Ishikawa (cell line): Measurements from ENCODE around the gene UBE2Q2.
A peak's percentile ranks its signal among the peaks of the same experiment; 100 is the strongest.

Experiments used
- CEBPB ChIP-seq: IDR thresholded peaks from 2 replicates; pipeline ENCODE4 v1.6.1; 2012
- CREB1 ChIP-seq: IDR thresholded peaks from 2 replicates; pipeline ENCODE4 v1.6.1; 2012; ENCODE audit warnings: low read depth
- EGR1 ChIP-seq: IDR thresholded peaks from 2 replicates; pipeline ENCODE4 v1.6.1; 2012
- EP300 ChIP-seq: IDR thresholded peaks from 2 replicates; pipeline ENCODE4 v1.6.1; 2012; ENCODE audit warnings: borderline replicate concordance
- FOXM1 ChIP-seq: IDR thresholded peaks from 2 replicates; pipeline ENCODE4 v1.6.1; 2012; ENCODE audit warnings: low read depth, borderline replicate concordance
- MAX ChIP-seq: IDR thresholded peaks from 2 replicates; pipeline ENCODE4 v1.6.1; 2012
- NFIC ChIP-seq: IDR thresholded peaks from 2 replicates; pipeline ENCODE4 v1.6.1; 2012
- RAD21 ChIP-seq: IDR thresholded peaks from 2 replicates; pipeline ENCODE4 v1.6.1; 2012; ENCODE audit warnings: low read depth
- TAF1 ChIP-seq: IDR thresholded peaks from 2 replicates; pipeline ENCODE4 v1.6.1; 2012; ENCODE audit warnings: low read depth, mild to moderate bottlenecking
- TCF12 ChIP-seq: IDR thresholded peaks from 2 replicates; pipeline ENCODE4 v1.6.1; 2012; ENCODE audit warnings: low read depth
- TEAD4 ChIP-seq: IDR thresholded peaks from 2 replicates; pipeline ENCODE4 v1.6.1; 2012
- YY1 ChIP-seq: IDR thresholded peaks from 2 replicates; pipeline ENCODE4 v1.6.1; 2012; ENCODE audit warnings: low read depth
- ZBTB7A ChIP-seq: IDR thresholded peaks from 2 replicates; pipeline ENCODE4 v1.6.1; 2012; ENCODE audit warnings: low read depth
- TF ChIP-seq, protein P1 (sequence below): IDR thresholded peaks from 2 replicates; pipeline ENCODE4 v1.6.1; 2012
- TF ChIP-seq, protein P2 (sequence below): IDR thresholded peaks from 2 replicates; pipeline ENCODE4 v1.6.1; 2012; ENCODE audit warnings: low read depth, mild to moderate bottlenecking

The UBE2Q2 gene

DNA sequence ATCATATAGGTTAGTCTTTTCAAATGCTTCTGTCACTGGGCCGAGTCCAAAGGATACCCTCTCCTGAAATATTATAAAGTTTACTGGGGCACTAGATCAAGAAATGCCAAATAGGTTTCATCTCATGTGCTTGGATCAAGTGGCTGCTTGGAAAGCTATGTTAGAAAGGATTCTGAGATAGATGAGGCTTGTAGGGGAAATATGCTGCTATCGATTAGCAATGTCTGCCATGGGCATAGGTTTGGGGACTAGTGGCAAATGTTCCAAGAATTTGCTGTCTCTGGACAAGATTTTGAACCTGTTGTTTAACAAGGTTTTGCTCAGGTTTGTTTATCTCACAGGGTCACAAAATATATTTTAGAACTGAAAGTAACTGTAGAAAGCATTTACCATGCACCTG lies 23.0 kb upstream of the UBE2Q2 start:
- no peak for TF ChIP-seq TEAD4
- no peak for TF ChIP-seq CREB1
- no peak for TF ChIP-seq YY1
- TF ChIP-seq, protein P1, sequence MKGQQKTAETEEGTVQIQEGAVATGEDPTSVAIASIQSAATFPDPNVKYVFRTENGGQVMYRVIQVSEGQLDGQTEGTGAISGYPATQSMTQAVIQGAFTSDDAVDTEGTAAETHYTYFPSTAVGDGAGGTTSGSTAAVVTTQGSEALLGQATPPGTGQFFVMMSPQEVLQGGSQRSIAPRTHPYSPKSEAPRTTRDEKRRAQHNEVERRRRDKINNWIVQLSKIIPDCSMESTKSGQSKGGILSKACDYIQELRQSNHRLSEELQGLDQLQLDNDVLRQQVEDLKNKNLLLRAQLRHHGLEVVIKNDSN = no peak
- no peak for TF ChIP-seq TCF12
- TF ChIP-seq FOXM1 = no peak
- TF ChIP-seq MAX = no peak
- TF ChIP-seq ZBTB7A = no peak
- no peak for TF ChIP-seq NFIC
- TF ChIP-seq, protein P2, sequence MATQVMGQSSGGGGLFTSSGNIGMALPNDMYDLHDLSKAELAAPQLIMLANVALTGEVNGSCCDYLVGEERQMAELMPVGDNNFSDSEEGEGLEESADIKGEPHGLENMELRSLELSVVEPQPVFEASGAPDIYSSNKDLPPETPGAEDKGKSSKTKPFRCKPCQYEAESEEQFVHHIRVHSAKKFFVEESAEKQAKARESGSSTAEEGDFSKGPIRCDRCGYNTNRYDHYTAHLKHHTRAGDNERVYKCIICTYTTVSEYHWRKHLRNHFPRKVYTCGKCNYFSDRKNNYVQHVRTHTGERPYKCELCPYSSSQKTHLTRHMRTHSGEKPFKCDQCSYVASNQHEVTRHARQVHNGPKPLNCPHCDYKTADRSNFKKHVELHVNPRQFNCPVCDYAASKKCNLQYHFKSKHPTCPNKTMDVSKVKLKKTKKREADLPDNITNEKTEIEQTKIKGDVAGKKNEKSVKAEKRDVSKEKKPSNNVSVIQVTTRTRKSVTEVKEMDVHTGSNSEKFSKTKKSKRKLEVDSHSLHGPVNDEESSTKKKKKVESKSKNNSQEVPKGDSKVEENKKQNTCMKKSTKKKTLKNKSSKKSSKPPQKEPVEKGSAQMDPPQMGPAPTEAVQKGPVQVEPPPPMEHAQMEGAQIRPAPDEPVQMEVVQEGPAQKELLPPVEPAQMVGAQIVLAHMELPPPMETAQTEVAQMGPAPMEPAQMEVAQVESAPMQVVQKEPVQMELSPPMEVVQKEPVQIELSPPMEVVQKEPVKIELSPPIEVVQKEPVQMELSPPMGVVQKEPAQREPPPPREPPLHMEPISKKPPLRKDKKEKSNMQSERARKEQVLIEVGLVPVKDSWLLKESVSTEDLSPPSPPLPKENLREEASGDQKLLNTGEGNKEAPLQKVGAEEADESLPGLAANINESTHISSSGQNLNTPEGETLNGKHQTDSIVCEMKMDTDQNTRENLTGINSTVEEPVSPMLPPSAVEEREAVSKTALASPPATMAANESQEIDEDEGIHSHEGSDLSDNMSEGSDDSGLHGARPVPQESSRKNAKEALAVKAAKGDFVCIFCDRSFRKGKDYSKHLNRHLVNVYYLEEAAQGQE = no peak
- no peak for TF ChIP-seq EGR1
- TF ChIP-seq RAD21 = no peak
- no peak for TF ChIP-seq EP300

DNA sequence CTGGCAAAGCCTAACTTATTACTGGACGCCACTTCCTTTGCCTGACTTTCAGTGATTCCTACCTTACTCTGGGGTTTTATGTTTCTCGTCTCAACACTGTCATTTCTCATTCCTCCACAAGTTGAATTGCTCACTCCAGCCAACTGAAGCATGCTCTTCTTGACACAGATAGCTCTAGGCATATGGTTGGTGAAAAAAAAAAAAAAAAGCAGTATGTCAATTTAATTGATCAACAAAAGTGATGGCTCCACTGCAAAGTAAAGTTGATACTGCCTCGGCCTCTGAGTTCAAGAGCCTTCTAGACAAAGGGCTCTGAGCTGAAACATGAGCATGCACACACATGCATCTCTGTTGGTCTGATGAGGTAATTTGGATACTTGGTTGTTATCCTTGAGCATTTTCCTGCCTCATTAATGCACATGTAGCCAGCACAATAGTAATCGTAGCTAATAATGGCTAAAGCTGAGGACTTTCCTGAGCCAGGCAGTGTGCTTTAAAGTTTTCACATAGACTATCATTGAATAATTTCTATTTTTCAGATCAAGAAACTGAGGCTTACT lies 21.4 kb upstream of the UBE2Q2 start:
- no peak for TF ChIP-seq TCF12
- no peak for TF ChIP-seq NFIC
- TF ChIP-seq EP300 = no peak
- no peak for TF ChIP-seq ZBTB7A
- TF ChIP-seq, protein P2 = no peak
- TF ChIP-seq TAF1 = no peak
- no peak for TF ChIP-seq YY1
- TF ChIP-seq CREB1 = no peak

GRCh38 chr15:75822685-75823278 lies 20.5 kb upstream of the UBE2Q2 start:
- TF ChIP-seq, protein P1 = no peak
- TF ChIP-seq, protein P2 = no peak
- TF ChIP-seq RAD21 = no peak
- TF ChIP-seq TEAD4 = no peak
- TF ChIP-seq FOXM1 = no peak
- no peak for TF ChIP-seq EGR1
- TF ChIP-seq ZBTB7A = no peak
- TF ChIP-seq YY1 = no peak
- no peak for TF ChIP-seq CEBPB
- TF ChIP-seq TAF1 = no peak
- TF ChIP-seq MAX = no peak
- TF ChIP-seq TCF12 = no peak

GRCh38 chr15:75823860-75824613 lies 19.2 kb upstream of the UBE2Q2 start:
- peak; percentile 73 for TF ChIP-seq YY1
- peak; percentile 83 for TF ChIP-seq TEAD4
- no peak for TF ChIP-seq CEBPB

- TF ChIP-seq NFIC = no peak
- TF ChIP-seq RAD21 = no peak
- no peak for TF ChIP-seq CEBPB
- TF ChIP-seq EGR1 = no peak
- TF ChIP-seq CREB1 = no peak
- no peak for TF ChIP-seq ZBTB7A
- no peak for TF ChIP-seq MAX
Observed at GRCh38 chr15:75827691-75828090, 15.6 kb upstream of the UBE2Q2 start.
